OCI-LY7 (cell line): Measurements from ENCODE around the gene OSER1. TPM values are rescaled to one million over a fixed set of nuclear protein-coding genes. Genes with fewer than 3 reads are reported as not detected.
A peak's percentile ranks its signal among the peaks of the same experiment; 100 is the strongest.

Experiments
- BruUV-seq: library from RNA; stranded (reverse); fragments of 400-500 nt; replicated peaks from 2 replicates; lab custom pipeline; 2021; lab: Mats Ljungman, UMichigan
- CTCF ChIA-PET: fragments of 300-600 bp; sonication (Branson Sonifier 250); formaldehyde crosslinking; loops from one replicate; lab custom pipeline; 2022; ENCODE audit warnings: antibody characterized with exemption; ENCODE audit not compliant: unreplicated experiment; lab: Charles Lee
- POLR2A ChIA-PET: fragments of 300-600 bp; sonication (Branson Sonifier 250); formaldehyde crosslinking; loops from one replicate; lab custom pipeline; 2022; ENCODE audit warnings: antibody characterized with exemption; lab: Charles Lee
- DNase-seq: peaks from one replicate; pipeline ENCODE4 v3.0.0-alpha.2; 2015; ENCODE audit warnings: low spot score
- H2AFZ ChIP-seq: fragments of 200-600 bp; sonication (generic), shearing (Covaris generic); 2 replicates; pipeline ENCODE4 v1.6.1; 2014; ENCODE audit warnings: mild to moderate bottlenecking, antibody characterized with exemption, low read length, moderate library complexity
- H3K27ac ChIP-seq: fragments of 200-600 bp; sonication (generic); 2 replicates; pipeline ENCODE4 v1.5.1; 2014; ENCODE audit warnings: mixed run types, low read depth, mild to moderate bottlenecking, moderate library complexity, low read length, inconsistent platforms; ENCODE audit not compliant: poor library complexity, severe bottlenecking
- H3K36me3 ChIP-seq: fragments of 200-600 bp; sonication (generic); 2 replicates; pipeline ENCODE4 v1.6.1; 2014; ENCODE audit warnings: mild to moderate bottlenecking, antibody characterized with exemption, low read length, moderate library complexity, mixed read lengths; ENCODE audit not compliant: insufficient read depth
- H3K4me1 ChIP-seq: fragments of 200-600 bp; sonication (generic); 2 replicates; pipeline ENCODE4 v1.5.1; 2014; ENCODE audit warnings: mild to moderate bottlenecking, low read length; ENCODE audit not compliant: insufficient read depth, poor library complexity, severe bottlenecking
- H3K4me2 ChIP-seq: fragments of 200-600 bp; sonication (generic); 2 replicates; pipeline ENCODE4 v1.6.1; 2014; ENCODE audit warnings: mild to moderate bottlenecking, low read length
- H3K4me3 ChIP-seq: fragments of 200-600 bp; sonication (generic); 2 replicates; pipeline ENCODE4 v1.5.1; 2014; ENCODE audit warnings: mild to moderate bottlenecking, low read depth, low read length; ENCODE audit not compliant: poor library complexity, severe bottlenecking
- H3K79me2 ChIP-seq: fragments of 200-600 bp; sonication (generic); 2 replicates; pipeline ENCODE4 v1.6.1; 2016; ENCODE audit warnings: low read depth, mild to moderate bottlenecking, low read length, moderate library complexity, mixed read lengths; ENCODE audit not compliant: insufficient read depth
- H3K9me2 ChIP-seq: fragments of 200-600 bp; sonication (generic); 2 replicates; pipeline ENCODE4 v1.6.1; 2016; ENCODE audit warnings: mild to moderate bottlenecking, low read length, mixed read lengths; ENCODE audit not compliant: insufficient read depth
- H3K9me3 ChIP-seq: fragments of 200-600 bp; sonication (generic); 2 replicates; pipeline ENCODE4 v1.6.1; 2014; ENCODE audit warnings: mild to moderate bottlenecking, mixed run types, low read length, mixed read lengths
- H4K20me1 ChIP-seq: fragments of 200-600 bp; sonication (generic); 2 replicates; pipeline ENCODE4 v1.6.1; 2014; ENCODE audit warnings: mild to moderate bottlenecking, antibody characterized with exemption, low read length, moderate library complexity, mixed read lengths; ENCODE audit not compliant: insufficient read depth
- EZH2phosphoT487 ChIP-seq: fragments of 200-600 bp; sonication (generic); IDR thresholded peaks from 2 replicates; pipeline ENCODE4 v1.6.1; 2018; ENCODE audit warnings: low read depth, borderline replicate concordance, mild to moderate bottlenecking, mixed run types, antibody characterized with exemption, low read length, moderate library complexity, mixed read lengths
- intact Hi-C: fragments of 100-400 bp; cut with micrococcal nuclease; formaldehyde crosslinking; loops from one replicate; pipeline ENCODE4 v1.10.0; 2022; ENCODE audit not compliant: unreplicated experiment
- total RNA-seq, 2 experiments: library from RNA; depleted of rRNA in 1 of 2; stranded (reverse); fragments of >200 nt in 1 of 2; shearing (Covaris generic) in 1 of 2; gene quantifications; 2 replicates each; pipeline ENCODE4 v1.2.3, GENCODE V29; 2014 to 2022
- TF ChIP-seq, protein P1 (sequence below): fragments of 200-600 bp; sonication (generic); conservative IDR thresholded peaks from 2 replicates; pipeline ENCODE4 v1.5.1; 2014; ENCODE audit warnings: mild to moderate bottlenecking, antibody characterized with exemption, low read length, moderate library complexity, mixed read lengths

Gene OSER1
- total RNA-seq, 2 experiments from 2014 or later: 28.1 to 31.9 TPM

DNA sequence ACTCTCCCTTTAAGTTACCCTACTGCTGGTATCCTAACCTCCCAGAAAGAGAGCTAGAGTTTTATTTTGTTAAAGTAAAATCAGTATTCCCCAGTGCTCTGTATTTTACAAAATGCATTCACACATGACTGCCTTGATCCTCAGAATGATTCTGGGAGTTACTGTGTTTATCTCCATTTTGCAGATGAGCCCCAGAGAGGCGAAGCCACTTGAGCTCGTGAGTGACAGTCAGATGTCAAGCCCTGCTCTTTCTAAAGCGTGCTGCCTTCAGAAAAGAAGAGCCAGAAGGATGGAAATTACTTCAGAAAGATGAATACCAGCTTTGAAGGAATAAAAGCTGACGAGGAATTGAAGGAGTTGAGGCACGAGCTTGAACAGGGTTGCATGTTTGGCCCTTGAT lies 14.1 kb upstream of the OSER1 start:
- Histone ChIP-seq H3K4me2 (no peak overlapping the region), H3K27ac (no peak overlapping the region), H4K20me1 (no peaks in the 10 kb centered on the region), H2AFZ (no peak overlapping the region), H3K9me3 (no peaks in the 10 kb centered on the region), H3K36me3 (no peaks in the 10 kb centered on the region), H3K79me2 (no peaks in the 10 kb centered on the region), H3K4me1 (no peaks in the 10 kb centered on the region), H3K4me3 (no peak overlapping the region), H3K9me2 (no peaks in the 10 kb centered on the region)
- ChIA-PET CTCF (interaction anchor here (0.6 kb wide), 1 partner anchor 747 kb away, joined by 4 read pairs; no protein-coding TSS in a partner anchor), POLR2A (interaction anchor here (0.7 kb wide), 1 partner anchor 8 kb away, joined by 3 read pairs; no protein-coding TSS in a partner anchor)
- DNase-seq: no peak
- TF ChIP-seq, protein P1, sequence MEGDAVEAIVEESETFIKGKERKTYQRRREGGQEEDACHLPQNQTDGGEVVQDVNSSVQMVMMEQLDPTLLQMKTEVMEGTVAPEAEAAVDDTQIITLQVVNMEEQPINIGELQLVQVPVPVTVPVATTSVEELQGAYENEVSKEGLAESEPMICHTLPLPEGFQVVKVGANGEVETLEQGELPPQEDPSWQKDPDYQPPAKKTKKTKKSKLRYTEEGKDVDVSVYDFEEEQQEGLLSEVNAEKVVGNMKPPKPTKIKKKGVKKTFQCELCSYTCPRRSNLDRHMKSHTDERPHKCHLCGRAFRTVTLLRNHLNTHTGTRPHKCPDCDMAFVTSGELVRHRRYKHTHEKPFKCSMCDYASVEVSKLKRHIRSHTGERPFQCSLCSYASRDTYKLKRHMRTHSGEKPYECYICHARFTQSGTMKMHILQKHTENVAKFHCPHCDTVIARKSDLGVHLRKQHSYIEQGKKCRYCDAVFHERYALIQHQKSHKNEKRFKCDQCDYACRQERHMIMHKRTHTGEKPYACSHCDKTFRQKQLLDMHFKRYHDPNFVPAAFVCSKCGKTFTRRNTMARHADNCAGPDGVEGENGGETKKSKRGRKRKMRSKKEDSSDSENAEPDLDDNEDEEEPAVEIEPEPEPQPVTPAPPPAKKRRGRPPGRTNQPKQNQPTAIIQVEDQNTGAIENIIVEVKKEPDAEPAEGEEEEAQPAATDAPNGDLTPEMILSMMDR: no peak
- no peak for TF ChIP-seq EZH2phosphoT487
- intact Hi-C loops: no loop called here
- no TSS peak for BruUV-seq

DNA sequence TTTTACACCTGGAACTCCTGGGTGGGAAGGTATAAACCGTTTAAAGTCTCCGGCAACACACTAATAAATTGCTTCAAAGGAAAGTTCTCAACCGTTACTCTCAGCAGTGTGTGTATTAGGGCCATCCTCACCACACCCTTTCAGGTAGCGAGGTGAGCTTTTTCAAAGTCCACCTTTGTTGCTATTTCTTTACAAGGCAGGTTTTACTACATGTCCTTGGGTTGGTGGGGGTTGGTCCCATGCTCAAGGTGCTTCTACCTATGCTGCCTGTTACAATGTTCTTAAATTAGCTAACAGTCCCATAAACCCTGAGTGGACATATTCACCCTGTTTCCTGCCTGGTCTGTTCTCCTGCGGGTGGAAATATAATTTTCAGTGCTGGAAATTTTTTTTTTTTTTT lies 13.2 kb upstream of the OSER1 start:
- Histone ChIP-seq H3K36me3 (no peaks in the 10 kb centered on the region), H3K4me2 (no peak overlapping the region), H3K79me2 (no peaks in the 10 kb centered on the region), H3K4me3 (no peak overlapping the region), H3K4me1 (peaks cover 6% of the 10 kb centered on the region), H3K27ac (no peak overlapping the region), H3K9me2 (no peaks in the 10 kb centered on the region), H4K20me1 (no peaks in the 10 kb centered on the region), H3K9me3 (no peaks in the 10 kb centered on the region), H2AFZ (no peak overlapping the region)
- ChIA-PET CTCF (no interaction called here), POLR2A (interaction anchor here (0.7 kb wide), 1 partner anchor 9 kb away, joined by 3 read pairs; no protein-coding TSS in a partner anchor)
- TF ChIP-seq, protein P1: no peak
- TF ChIP-seq EZH2phosphoT487: no peak
- BruUV-seq: no TSS peak
- no peak for DNase-seq
- intact Hi-C loops: no loop called here

DNA sequence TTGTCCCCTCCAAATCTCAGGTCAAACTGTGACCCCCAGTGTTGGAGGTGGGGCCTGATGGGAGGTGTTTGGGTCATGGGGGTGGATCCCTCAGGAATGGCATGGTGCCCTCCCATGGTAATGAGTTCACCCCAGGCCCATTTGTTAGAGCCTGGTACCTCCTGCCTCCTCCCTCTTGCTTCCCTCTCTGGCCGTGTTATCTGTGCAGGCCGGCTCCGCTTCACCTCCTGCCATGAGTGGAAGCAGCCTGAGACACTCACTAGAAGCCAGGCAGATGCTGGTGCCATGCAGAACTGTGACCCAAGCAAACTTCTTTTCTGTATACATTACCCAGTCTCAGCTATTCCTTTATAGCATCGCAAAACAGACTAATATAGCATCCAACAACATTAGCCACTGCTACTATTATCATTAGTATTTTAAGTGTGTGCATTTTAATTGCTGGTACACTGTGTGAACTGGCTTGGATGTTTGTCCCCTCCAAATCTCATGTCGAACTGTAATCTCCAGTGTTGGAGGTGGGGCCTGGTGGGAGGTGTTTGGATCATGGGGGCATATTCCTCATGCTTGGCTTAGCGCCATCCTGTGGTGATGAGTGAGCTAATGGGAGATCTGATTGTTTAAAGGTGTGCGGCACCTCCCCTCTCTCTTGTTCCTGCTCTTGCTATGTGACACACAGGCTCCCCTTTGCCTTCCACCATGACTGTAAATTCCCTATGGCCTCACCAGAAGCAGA lies 12.2 kb upstream of the OSER1 start:
- Histone ChIP-seq H2AFZ (no peak overlapping the region), H3K4me2 (no peak overlapping the region), H3K9me2 (no peaks in the 10 kb centered on the region), H3K79me2 (no peaks in the 10 kb centered on the region), H3K27ac (no peak overlapping the region), H3K4me3 (no peak overlapping the region), H4K20me1 (no peaks in the 10 kb centered on the region), H3K36me3 (no peaks in the 10 kb centered on the region), H3K9me3 (no peaks in the 10 kb centered on the region), H3K4me1 (peaks cover 14% of the 10 kb centered on the region)
- ChIA-PET CTCF (no interaction called here), POLR2A (no interaction called here)
- peak; percentile 13 for DNase-seq
- no TSS peak for BruUV-seq
- intact Hi-C loops: no loop called here
- no peak for TF ChIP-seq EZH2phosphoT487
- TF ChIP-seq, protein P1: peak; percentile 56
